ENCODE results near the gene DDB1. TPM values are rescaled to one million over a fixed set of nuclear protein-coding genes. Genes with fewer than 3 reads are reported as not detected.
A peak's percentile ranks its signal among the peaks of the same experiment; 100 is the strongest.

The DDB1 gene
- total RNA-seq, 6 donors from 2014 or later = 98.4 to 152 (median 139) TPM

GRCh38 chr11:61337706-61338470 is 5.0 kb upstream of the DDB1 start:
- WGBS, 2 donors = 93 to 95% methylated on average over 14 to 15 of the region's 15 CpGs
- no peak overlapping the region for H3K4me3 ChIP-seq
- ATAC-seq (ENCODE audit: low FRiP score in 2 of 2) (no peak), DNase-seq (peak in 1 of 2 donors; percentile 48)
- H3K4me1 ChIP-seq = peaks cover 12 to 14% (median 13%) of the 10 kb centered on the region in 4 donors
- no peak for TF ChIP-seq POLR2AphosphoS5 (IDR thresholded peaks at IDR 0.05)
- H3K27me3 ChIP-seq = no peaks in the 10 kb centered on the region
- H3K9me3 ChIP-seq = no peaks in the 10 kb centered on the region
- H3K36me3 ChIP-seq = peaks cover 0 to 17% (median 9%) of the 10 kb centered on the region in 4 donors
- H3K27ac ChIP-seq = no peak overlapping the region

GRCh38 chr11:61336171-61336935 is 3.4 kb upstream of the DDB1 start:
- ATAC-seq (ENCODE audit: low FRiP score in 2 of 2) = peak; percentile 76 to 80
- TF ChIP-seq POLR2A (IDR thresholded peaks at IDR 0.05) = no peak
- TF ChIP-seq CTCF (IDR thresholded peaks at IDR 0.05) = peak; percentile 95 to 97 (median 96)
- peak; percentile 87 to 94 for DNase-seq
- Histone ChIP-seq H3K27ac (peak overlapping the region in 3 of 4 donors; percentile 63 to 74 (median 73)), H3K4me1 (peaks cover 20 to 25% (median 22%) of the 10 kb centered on the region in 4 donors), H3K36me3 (peaks cover 0 to 13% (median 4%) of the 10 kb centered on the region in 4 donors), H3K4me3 (no peak overlapping the region), H3K9me3 (no peaks in the 10 kb centered on the region), H3K27me3 (no peaks in the 10 kb centered on the region)
- 30 to 42% methylated on average over 6 to 8 of the region's 8 CpGs for WGBS, 2 donors

- WGBS, 2 donors = 56 to 100% methylated on average over 1 of the region's 1 CpG
- Histone ChIP-seq H3K27ac (peak overlapping the region in 1 of 4 donors; percentile 73), H3K4me1 (peaks cover 24 to 33% (median 30%) of the 10 kb centered on the region in 4 donors), H3K36me3 (peaks cover 0 to 13% (median 4%) of the 10 kb centered on the region in 4 donors), H3K27me3 (no peaks in the 10 kb centered on the region), H3K9me3 (no peaks in the 10 kb centered on the region), H3K4me3 (no peak overlapping the region)
- no peak for TF ChIP-seq POLR2A (IDR thresholded peaks at IDR 0.05)
- TF ChIP-seq CTCF (IDR thresholded peaks at IDR 0.05) = no peak
- no peak for TF ChIP-seq POLR2AphosphoS5 (IDR thresholded peaks at IDR 0.05)
- no peak for TF ChIP-seq EP300 (IDR thresholded peaks at IDR 0.05)
- DNase-seq (no peak), ATAC-seq (ENCODE audit: low FRiP score in 2 of 2) (no peak)
Observed at GRCh38 chr11:61335355-61335710, 2.4 kb upstream of the DDB1 start.

- H3K4me1 ChIP-seq = peaks cover 24 to 34% (median 31%) of the 10 kb centered on the region in 4 donors
- peaks cover 0 to 17% (median 4%) of the 10 kb centered on the region in 4 donors for H3K36me3 ChIP-seq
- H3K4me3 ChIP-seq = no peak overlapping the region
- DNase-seq = no peak
- H3K27me3 ChIP-seq = no peaks in the 10 kb centered on the region
- WGBS, 2 donors = 90 to 96% methylated on average over 15 to 16 of the region's 16 CpGs
- H3K9me3 ChIP-seq = no peaks in the 10 kb centered on the region
- ATAC-seq (ENCODE audit: low FRiP score in 2 of 2) = no peak
- no peak for TF ChIP-seq POLR2A (IDR thresholded peaks at IDR 0.05)
- TF ChIP-seq POLR2AphosphoS5 (IDR thresholded peaks at IDR 0.05) = no peak
- no peak for TF ChIP-seq EP300 (IDR thresholded peaks at IDR 0.05)
- TF ChIP-seq CTCF (IDR thresholded peaks at IDR 0.05) = no peak
- H3K27ac ChIP-seq = peak overlapping the region in 2 of 4 donors; percentile 73 to 96
Observed at GRCh38 chr11:61334434-61335354, 1.8 kb upstream of the DDB1 start.
